NCI-H748 (cell line): Measurements from ENCODE around the gene POMP.

ENCODE experiments used
- DNase-seq: peaks from one replicate; lab custom pipeline; 2025; ENCODE audit not compliant: unreplicated experiment; lab: John Stamatoyannopoulos, UW

POMP gene

GRCh38 chr13:28658796-28659620, at the start of gene POMP:
Gene POMP (plus strand): TSS chr13:28659130. CDS start chr13:28659185, 55 bp downstream.
- DNase-seq, result peak; percentile 98

- DNase-seq, result no peak
Observed at GRCh38 chr13:28609381-28609780, 49.5 kb upstream of the POMP start.

GRCh38 chr13:28609926-28610325, 49.0 kb upstream of the POMP start:
- DNase-seq, result no peak

DNA sequence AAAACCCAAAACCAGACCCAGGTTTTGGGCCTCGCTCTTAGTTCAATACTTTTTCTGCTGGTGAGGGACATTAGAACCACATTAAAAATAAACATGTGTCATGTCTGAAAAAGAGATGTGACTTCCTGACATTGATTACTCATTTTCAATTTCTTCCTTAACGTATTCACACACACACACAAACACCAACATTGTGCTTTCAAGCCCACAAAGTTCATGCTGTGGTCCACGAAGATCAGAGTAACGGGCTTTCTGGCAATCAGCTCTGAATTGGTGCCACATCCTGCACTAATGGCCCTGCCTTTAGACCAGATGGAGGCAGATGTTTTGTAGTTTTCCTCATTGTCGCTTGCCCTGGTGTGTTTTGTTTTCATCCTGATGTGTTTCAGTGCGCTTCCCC, 47.9 kb upstream of the POMP start:
- DNase-seq, result no peak

DNA sequence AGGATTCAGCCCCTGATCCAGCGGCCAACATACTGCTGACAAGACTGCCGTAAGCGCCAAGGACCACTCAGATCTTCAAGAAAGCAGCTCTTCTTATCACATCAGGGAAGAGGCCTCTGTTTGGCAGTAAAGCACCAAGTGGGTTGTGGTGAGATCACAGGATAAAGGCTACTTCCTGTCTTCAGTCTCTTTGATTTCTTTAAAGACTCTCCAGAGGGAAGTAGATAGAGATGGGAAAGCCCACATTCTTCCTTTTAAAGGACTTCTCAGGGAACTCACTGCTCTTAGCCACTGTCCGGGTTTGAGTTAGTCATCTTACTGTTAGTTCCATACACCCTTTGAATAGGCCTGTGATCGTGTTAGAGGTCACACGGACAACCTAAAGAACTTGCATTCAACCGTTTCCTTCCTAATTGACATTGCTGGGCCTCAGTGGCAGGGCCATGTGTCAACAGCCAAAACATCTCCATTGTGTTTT, 47.2 kb upstream of the POMP start:
- no peak for DNase-seq

DNA sequence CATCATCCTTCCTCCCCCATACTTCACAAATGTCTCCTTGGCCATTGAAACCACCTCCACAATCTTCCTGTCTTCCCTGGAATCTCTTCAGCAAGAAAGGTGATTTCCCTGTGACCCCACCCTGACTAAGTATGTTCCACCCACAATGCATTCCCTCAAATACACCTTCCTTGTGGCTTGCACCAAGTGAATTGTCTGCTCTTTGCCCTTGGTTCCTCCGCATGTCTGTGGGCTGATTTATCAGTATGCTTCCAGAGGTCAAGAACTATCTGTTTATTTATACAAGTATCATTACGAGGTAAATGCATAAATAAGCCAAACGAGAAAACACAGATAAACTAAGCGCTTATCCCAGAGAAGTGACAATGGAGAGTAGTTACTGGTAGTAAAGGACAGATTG, 45.4 kb upstream of the POMP start:
- no peak for DNase-seq

GRCh38 chr13:28615916-28616446, 42.9 kb upstream of the POMP start:
- DNase-seq, result no peak

DNA sequence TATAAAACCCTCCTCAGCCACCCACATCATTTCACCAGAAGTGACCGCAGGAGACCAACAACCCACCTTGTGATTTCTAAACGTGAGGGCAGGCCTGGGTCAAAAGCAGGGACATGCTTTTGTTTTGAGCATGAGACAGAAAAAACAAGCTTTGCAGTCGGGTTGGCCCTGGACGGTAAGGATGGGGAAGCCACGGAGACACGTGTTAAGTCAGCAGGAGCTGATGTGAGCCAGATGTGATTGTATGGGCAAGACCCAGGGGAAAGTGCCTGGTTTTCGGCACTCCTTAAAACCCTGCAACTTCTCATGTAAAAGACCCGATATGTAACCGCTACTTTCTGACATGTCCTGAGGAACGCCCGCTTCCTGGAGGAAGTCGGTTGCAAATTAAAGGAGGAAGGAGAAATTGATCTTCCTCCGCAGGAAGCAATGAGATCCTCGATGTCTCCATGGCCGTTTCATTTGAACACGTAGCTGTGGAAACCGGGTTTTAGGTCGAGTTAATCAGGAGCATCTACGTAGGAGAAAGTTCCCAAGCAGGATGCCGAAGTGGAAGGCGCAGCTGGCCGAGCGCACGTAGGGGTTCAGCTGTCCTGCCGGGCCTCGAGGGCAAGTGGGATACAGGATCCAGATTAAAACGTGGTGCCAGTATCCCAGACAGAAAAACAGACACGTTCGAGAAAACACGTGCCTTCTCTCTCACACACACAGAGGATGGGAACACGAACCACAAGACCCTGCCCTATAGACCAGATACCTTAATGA, 40.5 kb upstream of the POMP start:
- no peak for DNase-seq

DNA sequence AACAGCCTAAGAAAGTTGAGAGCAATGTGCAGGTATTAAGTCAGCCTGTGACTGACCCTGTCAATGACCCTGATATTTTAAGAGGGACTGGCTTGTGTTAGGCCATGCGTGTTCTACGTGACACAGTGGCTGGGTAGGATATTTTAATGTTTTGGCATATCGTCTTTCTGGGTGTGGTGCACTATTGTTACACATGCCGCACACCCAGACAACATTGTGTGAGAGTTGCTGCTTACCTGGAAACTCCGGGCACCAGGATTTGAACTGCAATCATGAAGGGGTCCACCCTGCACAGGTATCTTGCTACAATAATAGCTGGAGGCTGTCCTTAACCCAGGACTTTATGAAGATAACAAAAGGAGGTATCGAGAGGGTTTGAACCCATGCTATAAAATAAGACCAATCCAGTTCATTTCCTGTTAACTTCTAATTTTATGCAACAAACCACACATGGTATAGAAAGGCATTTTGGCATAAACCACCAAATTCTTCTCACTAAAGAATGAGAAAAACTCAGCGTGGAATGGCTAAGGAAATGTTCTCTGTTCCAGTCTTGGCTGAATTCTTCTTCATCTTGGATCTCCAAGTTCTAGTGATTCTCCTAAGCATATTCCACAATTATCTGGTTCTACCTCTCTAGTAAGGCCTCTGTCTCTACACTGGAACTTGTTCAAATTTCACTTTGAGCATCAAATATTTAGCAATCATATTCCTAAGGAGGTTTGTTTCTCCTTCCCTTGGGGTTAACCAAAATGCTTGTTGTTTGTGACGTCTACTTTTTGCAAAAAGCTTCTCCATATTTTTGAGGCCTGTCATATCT, 38.7 kb upstream of the POMP start:
- no peak for DNase-seq

- no peak for DNase-seq
Observed at GRCh38 chr13:28621449-28621848, 37.5 kb upstream of the POMP start.

GRCh38 chr13:28622286-28622685, 36.6 kb upstream of the POMP start:
- DNase-seq, result no peak

- no peak for DNase-seq
Observed at GRCh38 chr13:28623782-28624706, 34.9 kb upstream of the POMP start.

GRCh38 chr13:28624707-28625432, 34.1 kb upstream of the POMP start:
- DNase-seq, result no peak

GRCh38 chr13:28626266-28626665, 32.7 kb upstream of the POMP start:
- DNase-seq, result no peak

DNA sequence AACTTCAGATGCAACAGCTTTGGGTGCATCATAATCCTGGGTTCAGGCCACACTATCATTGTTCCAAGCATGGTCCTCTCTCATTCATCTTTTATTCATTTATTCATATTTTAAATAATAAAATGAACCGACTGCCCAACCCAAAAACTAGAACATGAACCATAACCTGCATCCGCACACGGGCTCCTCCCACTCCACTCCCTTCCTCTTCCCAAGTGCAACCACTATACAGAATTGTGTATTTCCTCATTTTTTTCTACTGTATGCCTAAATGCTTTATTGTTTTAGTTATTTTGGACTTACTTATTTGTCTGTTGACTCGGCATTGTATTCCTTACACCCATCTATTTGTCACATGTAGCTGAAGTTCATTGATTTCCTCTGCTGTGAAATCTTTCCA, 30.7 kb upstream of the POMP start:
- no peak for DNase-seq

DNA sequence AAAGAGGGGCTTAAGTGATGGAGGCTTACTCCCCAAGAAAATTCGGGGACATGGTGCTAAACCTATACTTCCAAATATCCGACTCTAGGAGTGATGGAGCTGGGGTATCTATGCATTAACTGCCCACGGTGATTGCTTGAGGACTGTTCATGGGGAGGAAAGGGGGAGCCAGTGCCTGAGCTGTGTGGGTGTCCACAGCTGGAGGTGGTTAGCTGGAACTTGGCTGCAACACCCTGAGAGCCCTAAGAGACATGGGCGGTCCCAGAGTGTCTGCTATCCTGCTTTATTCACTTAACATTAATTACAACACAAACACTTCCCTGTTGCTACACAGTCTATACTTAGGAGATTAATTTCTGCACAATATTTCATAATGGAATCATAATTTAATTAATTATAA, 28.1 kb upstream of the POMP start:
- no peak for DNase-seq

DNA sequence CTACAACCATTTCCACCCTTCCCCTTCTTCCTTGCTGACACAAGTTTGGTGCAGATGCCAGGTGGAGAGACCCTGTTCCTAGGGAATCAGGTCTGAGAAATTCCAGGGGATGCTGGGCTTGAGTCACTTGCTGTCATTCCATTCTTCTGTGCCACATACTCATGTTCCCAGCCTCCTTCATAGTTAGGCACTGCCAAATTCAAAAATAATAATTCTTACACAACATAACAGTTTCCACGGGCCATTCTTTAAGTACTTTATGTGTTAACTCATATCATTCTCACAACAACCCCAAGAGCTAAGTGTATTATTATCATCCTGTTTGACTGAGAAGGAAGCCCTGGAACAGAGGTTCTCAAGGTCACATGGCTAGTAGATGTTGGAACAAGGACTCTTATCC, 27.1 kb upstream of the POMP start:
- DNase-seq, result no peak

- DNase-seq, result no peak
Observed at GRCh38 chr13:28636069-28636468, 22.9 kb upstream of the POMP start.

DNA sequence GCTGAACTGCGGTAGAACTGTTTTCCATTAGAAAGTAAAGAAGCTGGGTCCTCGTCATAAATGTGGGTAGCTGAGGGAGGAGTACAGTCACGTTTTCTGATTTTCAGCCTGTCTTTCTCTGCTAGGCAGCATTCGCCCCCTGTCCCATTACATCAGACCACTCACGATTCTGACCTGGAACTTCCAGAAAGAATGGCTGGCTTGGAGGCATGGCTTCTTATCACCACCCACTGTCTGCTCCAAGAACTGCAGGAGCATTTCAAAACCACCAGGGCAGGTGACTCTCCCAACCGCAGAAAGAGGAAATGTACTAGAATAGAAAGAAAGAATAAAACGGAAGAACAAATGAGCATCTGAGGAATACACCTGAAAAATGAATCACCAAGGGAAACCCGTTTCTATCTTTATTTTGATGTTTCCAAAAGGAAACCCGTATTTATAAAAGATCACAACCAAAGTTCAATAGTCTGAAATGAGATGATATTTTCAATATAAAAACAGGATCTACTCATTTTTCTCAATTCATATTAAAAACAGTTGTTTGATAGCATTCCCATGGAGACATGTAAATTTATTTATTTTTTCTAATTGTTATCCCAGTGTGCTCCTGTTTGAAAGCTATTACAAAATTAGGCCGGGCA, 22.1 kb upstream of the POMP start:
- peak; percentile 76 for DNase-seq
